ENCODE data around the gene DLGAP5.

DNA sequence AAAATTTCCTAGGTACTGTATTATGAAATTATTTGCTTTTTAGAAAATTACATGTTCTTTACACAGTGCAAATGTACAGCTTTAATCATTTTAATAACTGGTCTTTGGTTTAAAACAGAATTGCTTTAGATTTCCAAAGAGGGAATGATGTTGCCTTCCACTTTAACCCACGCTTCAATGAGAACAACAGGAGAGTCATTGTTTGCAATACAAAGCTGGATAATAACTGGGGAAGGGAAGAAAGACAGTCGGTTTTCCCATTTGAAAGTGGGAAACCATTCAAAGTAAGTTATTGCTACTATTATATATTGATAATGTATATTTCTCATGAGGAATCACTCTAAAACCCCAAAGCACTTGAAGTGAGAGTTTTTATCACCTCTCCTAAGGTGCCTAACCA lies 48.9 kb downstream of the DLGAP5 start:
- TF ChIP-seq POLR2A (IDR thresholded peaks at IDR 0.05; ENCODE audit: low read depth, low read length) (no peak), MXI1 (IDR thresholded peaks at IDR 0.05; ENCODE audit: borderline replicate concordance, low read depth, low read length) (no peak), SMC3 (IDR thresholded peaks at IDR 0.05; ENCODE audit: low read depth, low read length) (no peak), MAZ (IDR thresholded peaks at IDR 0.05; ENCODE audit: borderline replicate concordance, low read depth, low read length) (no peak), NFE2L2 (IDR thresholded peaks at IDR 0.05; ENCODE audit: low read depth, low read length) (no peak)
- TF ChIP-seq, protein P1, sequence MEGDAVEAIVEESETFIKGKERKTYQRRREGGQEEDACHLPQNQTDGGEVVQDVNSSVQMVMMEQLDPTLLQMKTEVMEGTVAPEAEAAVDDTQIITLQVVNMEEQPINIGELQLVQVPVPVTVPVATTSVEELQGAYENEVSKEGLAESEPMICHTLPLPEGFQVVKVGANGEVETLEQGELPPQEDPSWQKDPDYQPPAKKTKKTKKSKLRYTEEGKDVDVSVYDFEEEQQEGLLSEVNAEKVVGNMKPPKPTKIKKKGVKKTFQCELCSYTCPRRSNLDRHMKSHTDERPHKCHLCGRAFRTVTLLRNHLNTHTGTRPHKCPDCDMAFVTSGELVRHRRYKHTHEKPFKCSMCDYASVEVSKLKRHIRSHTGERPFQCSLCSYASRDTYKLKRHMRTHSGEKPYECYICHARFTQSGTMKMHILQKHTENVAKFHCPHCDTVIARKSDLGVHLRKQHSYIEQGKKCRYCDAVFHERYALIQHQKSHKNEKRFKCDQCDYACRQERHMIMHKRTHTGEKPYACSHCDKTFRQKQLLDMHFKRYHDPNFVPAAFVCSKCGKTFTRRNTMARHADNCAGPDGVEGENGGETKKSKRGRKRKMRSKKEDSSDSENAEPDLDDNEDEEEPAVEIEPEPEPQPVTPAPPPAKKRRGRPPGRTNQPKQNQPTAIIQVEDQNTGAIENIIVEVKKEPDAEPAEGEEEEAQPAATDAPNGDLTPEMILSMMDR (conservative IDR thresholded peaks at IDR 0.05; ENCODE audit: low read depth, low read length), result no peak
